Fibroblast of pulmonary artery (primary cell): Measurements from ENCODE around the gene SEC24C.
A peak's percentile ranks its signal among the peaks of the same experiment; 100 is the strongest.

Experiments
- DNase-seq: peaks from one replicate; pipeline ENCODE4 v3.0.0-alpha.2; 2010; ENCODE audit warnings: low read depth
- H3K4me3 ChIP-seq: replicated peaks from 2 replicates; pipeline ENCODE4 v1.5.1; 2011; ENCODE audit warnings: low read depth, mild to moderate bottlenecking, control low read depth, low read length, moderate library complexity
- CTCF ChIP-seq: IDR thresholded peaks from 2 replicates; pipeline ENCODE4 v1.5.1; 2011; ENCODE audit warnings: mild to moderate bottlenecking, control low read depth, low read length, inconsistent platforms; ENCODE audit errors: missing control alignments

Gene SEC24C

GRCh38 chr10:73763343-73763742 is 19.2 kb downstream of the SEC24C start:
- TF ChIP-seq CTCF, result no peak
- no peak for DNase-seq
- H3K4me3 ChIP-seq, result no peak overlapping the region

- TF ChIP-seq CTCF, result no peak
- no peak overlapping the region for H3K4me3 ChIP-seq
- no peak for DNase-seq
These were observed 20.9 kb downstream of the SEC24C start for GRCh38 chr10:73765066-73765465.

GRCh38 chr10:73768881-73769280 is 24.7 kb downstream of the SEC24C start:
- H3K4me3 ChIP-seq, result no peak overlapping the region
- no peak for TF ChIP-seq CTCF
- no peak for DNase-seq

GRCh38 chr10:73769396-73769795 is 25.2 kb downstream of the SEC24C start:
- no peak overlapping the region for H3K4me3 ChIP-seq
- no peak for TF ChIP-seq CTCF
- no peak for DNase-seq

- DNase-seq, result peak; percentile 82
- no peak for TF ChIP-seq CTCF
- H3K4me3 ChIP-seq, result peak overlapping the region; percentile 76
These were observed 27.6 kb downstream of the SEC24C start for GRCh38 chr10:73771722-73772280.

GRCh38 chr10:73772281-73773151 is 28.3 kb downstream of the SEC24C start:
- TF ChIP-seq CTCF, result no peak
- peak; percentile 80 for DNase-seq
- peak overlapping the region; percentile 76 for H3K4me3 ChIP-seq
